HEK293 (cell line): ENCODE measurements around the gene TOMM5.

Source experiments
- ATF2 ChIP-seq: fragments of 450-650 bp; formaldehyde crosslinking; IDR thresholded peaks from 2 replicates; pipeline ENCODE4 v1.5.1; 2016; ENCODE audit warnings: missing biosample characterization, missing genetic modification characterization, low read depth
- EGR2 ChIP-seq: fragments of 450-650 bp; formaldehyde crosslinking; IDR thresholded peaks from 2 replicates; pipeline ENCODE4 v1.5.1; 2016; ENCODE audit warnings: low read depth, missing biosample characterization, missing genetic modification characterization
- GLIS2 ChIP-seq: fragments of 450-650 bp; formaldehyde crosslinking; IDR thresholded peaks from 2 replicates; pipeline ENCODE4 v1.5.1; 2016; ENCODE audit warnings: missing biosample characterization, missing genetic modification characterization
- KLF16 ChIP-seq: fragments of 450-650 bp; formaldehyde crosslinking; IDR thresholded peaks from 2 replicates; pipeline ENCODE4 v1.5.1; 2017; ENCODE audit warnings: missing biosample characterization, missing genetic modification characterization
- MEIS1 ChIP-seq: sonication (generic); formaldehyde crosslinking; IDR thresholded peaks from 2 replicates; pipeline ENCODE4 v1.8.1; 2022; ENCODE audit warnings: missing genetic modification reagents, mild to moderate bottlenecking, borderline replicate concordance
- MYNN ChIP-seq: fragments of 450-650 bp; formaldehyde crosslinking; IDR thresholded peaks from 2 replicates; pipeline ENCODE4 v1.5.1; 2016; ENCODE audit warnings: missing biosample characterization, missing genetic modification characterization, borderline replicate concordance
- REPIN1 ChIP-seq: fragments of 450-650 bp; formaldehyde crosslinking; IDR thresholded peaks from 2 replicates; pipeline ENCODE4 v1.5.1; 2017; ENCODE audit warnings: missing biosample characterization, missing genetic modification characterization, low read depth
- SP3 ChIP-seq: fragments of 450-650 bp; formaldehyde crosslinking; IDR thresholded peaks from 2 replicates; pipeline ENCODE4 v1.5.1; 2016; ENCODE audit warnings: missing biosample characterization, missing genetic modification characterization
- SP7 ChIP-seq: fragments of 450-650 bp; formaldehyde crosslinking; IDR thresholded peaks from 2 replicates; pipeline ENCODE4 v1.5.1; 2016; ENCODE audit warnings: missing biosample characterization, missing genetic modification characterization
- TSHZ1 ChIP-seq: fragments of 450-650 bp; formaldehyde crosslinking; IDR thresholded peaks from 2 replicates; pipeline ENCODE4 v1.5.1; 2016; ENCODE audit warnings: missing biosample characterization, missing genetic modification characterization, borderline replicate concordance
- ZFHX2 ChIP-seq: fragments of 450-650 bp; formaldehyde crosslinking; conservative IDR thresholded peaks from 2 replicates; pipeline ENCODE4 v1.5.1; 2016; ENCODE audit warnings: missing biosample characterization, missing genetic modification characterization
- ZFP3 ChIP-seq: fragments of 450-650 bp; formaldehyde crosslinking; IDR thresholded peaks from 2 replicates; pipeline ENCODE4 v1.5.1; 2016; ENCODE audit warnings: low read depth, missing biosample characterization, missing genetic modification characterization
- ZFP37 ChIP-seq: fragments of 450-650 bp; formaldehyde crosslinking; IDR thresholded peaks from 2 replicates; pipeline ENCODE4 v1.5.1; 2016; ENCODE audit warnings: missing biosample characterization, missing genetic modification characterization
- ZFP41 ChIP-seq: fragments of 450-650 bp; formaldehyde crosslinking; IDR thresholded peaks from 2 replicates; pipeline ENCODE4 v1.5.1; 2016; ENCODE audit warnings: missing biosample characterization, missing genetic modification characterization, borderline replicate concordance
- ZFP69B ChIP-seq: fragments of 450-650 bp; formaldehyde crosslinking; IDR thresholded peaks from 2 replicates; pipeline ENCODE4 v1.5.1; 2016; ENCODE audit warnings: missing biosample characterization, missing genetic modification characterization
- ZNF157 ChIP-seq: fragments of 450-650 bp; formaldehyde crosslinking; IDR thresholded peaks from 2 replicates; pipeline ENCODE4 v1.5.1; 2016; ENCODE audit warnings: missing biosample characterization, missing genetic modification characterization
- ZNF169 ChIP-seq: fragments of 450-650 bp; formaldehyde crosslinking; IDR thresholded peaks from 2 replicates; pipeline ENCODE4 v1.5.1; 2016; ENCODE audit warnings: missing biosample characterization, missing genetic modification characterization
- ZNF211 ChIP-seq: fragments of 450-650 bp; formaldehyde crosslinking; IDR thresholded peaks from 2 replicates; pipeline ENCODE4 v1.5.1; 2016; ENCODE audit warnings: low read depth, missing biosample characterization, missing genetic modification characterization
- ZNF324 ChIP-seq: fragments of 450-650 bp; formaldehyde crosslinking; IDR thresholded peaks from 2 replicates; pipeline ENCODE4 v1.5.1; 2016; ENCODE audit warnings: missing biosample characterization, missing genetic modification characterization
- ZNF561 ChIP-seq: fragments of 450-650 bp; IDR thresholded peaks from 2 replicates; pipeline ENCODE4 v1.5.1; 2018; ENCODE audit warnings: missing biosample characterization, missing genetic modification characterization, borderline replicate concordance
- ZNF600 ChIP-seq: fragments of 450-650 bp; formaldehyde crosslinking; IDR thresholded peaks from 2 replicates; pipeline ENCODE4 v1.5.1; 2016; ENCODE audit warnings: missing biosample characterization, missing genetic modification characterization
- ZNF621 ChIP-seq: fragments of 450-650 bp; formaldehyde crosslinking; IDR thresholded peaks from 2 replicates; pipeline ENCODE4 v1.5.1; 2017; ENCODE audit warnings: missing biosample characterization, missing genetic modification characterization
- ZNF629 ChIP-seq: fragments of 450-650 bp; formaldehyde crosslinking; IDR thresholded peaks from 2 replicates; pipeline ENCODE4 v1.5.1; 2017; ENCODE audit warnings: missing biosample characterization, missing genetic modification characterization
- ZSCAN23 ChIP-seq: fragments of 450-650 bp; formaldehyde crosslinking; IDR thresholded peaks from 2 replicates; pipeline ENCODE4 v1.5.1; 2016; ENCODE audit warnings: missing biosample characterization, missing genetic modification characterization
- TF ChIP-seq, protein P1 (sequence below): fragments of 450-650 bp; formaldehyde crosslinking; conservative IDR thresholded peaks from 2 replicates; pipeline ENCODE4 v1.5.1; 2016; ENCODE audit warnings: low read depth, missing biosample characterization, missing genetic modification characterization
- TF ChIP-seq, protein P2 (sequence below): fragments of 450-650 bp; formaldehyde crosslinking; IDR thresholded peaks from 2 replicates; pipeline ENCODE4 v1.5.1; 2016; ENCODE audit warnings: missing biosample characterization, missing genetic modification characterization
- TF ChIP-seq, protein P3 (sequence below): fragments of 450-650 bp; formaldehyde crosslinking; IDR thresholded peaks from 2 replicates; pipeline ENCODE4 v1.5.1; 2017; ENCODE audit warnings: missing biosample characterization, missing genetic modification characterization

Gene TOMM5

DNA sequence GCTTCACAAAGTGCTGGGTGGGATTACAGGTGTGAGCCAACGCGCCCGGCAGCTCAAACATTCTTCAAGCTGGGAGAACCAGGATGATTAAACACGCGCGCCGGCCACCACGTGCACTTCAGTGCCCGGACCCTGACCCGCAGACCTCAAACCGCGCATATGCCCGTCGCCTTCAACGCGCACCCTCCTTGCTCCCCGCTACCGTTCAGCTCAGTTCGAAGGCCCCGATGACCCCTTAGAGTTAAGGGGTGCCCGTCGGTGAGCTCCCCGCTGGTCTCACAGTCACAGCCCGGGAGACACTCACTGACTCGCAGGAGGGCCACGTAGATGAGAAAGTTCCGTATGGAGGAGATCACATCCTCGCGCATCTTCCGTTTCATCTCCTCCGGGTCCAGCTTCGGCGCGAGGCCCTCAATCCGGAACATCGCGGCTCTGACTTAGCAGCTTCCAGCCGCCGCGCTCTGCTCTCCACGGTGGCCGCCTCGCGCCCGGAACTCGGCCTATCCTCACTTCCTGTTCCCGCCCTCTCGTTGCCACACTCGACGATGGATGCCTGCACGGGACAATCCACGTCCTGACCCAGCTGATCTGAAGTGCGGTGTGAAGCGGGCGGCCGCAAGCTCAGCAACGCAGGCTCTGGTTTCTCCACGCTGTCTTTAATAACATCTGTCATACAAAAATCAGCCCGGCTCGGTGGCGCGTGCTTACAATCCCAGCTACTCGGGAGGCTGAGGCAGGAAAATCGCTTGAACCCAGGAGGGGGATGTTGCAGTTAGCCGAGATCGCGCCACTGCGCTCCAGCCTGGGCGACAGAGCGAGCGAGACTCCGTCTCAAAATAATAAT is at the start of gene TOMM5 (continued):
- TF ChIP-seq, protein P1, sequence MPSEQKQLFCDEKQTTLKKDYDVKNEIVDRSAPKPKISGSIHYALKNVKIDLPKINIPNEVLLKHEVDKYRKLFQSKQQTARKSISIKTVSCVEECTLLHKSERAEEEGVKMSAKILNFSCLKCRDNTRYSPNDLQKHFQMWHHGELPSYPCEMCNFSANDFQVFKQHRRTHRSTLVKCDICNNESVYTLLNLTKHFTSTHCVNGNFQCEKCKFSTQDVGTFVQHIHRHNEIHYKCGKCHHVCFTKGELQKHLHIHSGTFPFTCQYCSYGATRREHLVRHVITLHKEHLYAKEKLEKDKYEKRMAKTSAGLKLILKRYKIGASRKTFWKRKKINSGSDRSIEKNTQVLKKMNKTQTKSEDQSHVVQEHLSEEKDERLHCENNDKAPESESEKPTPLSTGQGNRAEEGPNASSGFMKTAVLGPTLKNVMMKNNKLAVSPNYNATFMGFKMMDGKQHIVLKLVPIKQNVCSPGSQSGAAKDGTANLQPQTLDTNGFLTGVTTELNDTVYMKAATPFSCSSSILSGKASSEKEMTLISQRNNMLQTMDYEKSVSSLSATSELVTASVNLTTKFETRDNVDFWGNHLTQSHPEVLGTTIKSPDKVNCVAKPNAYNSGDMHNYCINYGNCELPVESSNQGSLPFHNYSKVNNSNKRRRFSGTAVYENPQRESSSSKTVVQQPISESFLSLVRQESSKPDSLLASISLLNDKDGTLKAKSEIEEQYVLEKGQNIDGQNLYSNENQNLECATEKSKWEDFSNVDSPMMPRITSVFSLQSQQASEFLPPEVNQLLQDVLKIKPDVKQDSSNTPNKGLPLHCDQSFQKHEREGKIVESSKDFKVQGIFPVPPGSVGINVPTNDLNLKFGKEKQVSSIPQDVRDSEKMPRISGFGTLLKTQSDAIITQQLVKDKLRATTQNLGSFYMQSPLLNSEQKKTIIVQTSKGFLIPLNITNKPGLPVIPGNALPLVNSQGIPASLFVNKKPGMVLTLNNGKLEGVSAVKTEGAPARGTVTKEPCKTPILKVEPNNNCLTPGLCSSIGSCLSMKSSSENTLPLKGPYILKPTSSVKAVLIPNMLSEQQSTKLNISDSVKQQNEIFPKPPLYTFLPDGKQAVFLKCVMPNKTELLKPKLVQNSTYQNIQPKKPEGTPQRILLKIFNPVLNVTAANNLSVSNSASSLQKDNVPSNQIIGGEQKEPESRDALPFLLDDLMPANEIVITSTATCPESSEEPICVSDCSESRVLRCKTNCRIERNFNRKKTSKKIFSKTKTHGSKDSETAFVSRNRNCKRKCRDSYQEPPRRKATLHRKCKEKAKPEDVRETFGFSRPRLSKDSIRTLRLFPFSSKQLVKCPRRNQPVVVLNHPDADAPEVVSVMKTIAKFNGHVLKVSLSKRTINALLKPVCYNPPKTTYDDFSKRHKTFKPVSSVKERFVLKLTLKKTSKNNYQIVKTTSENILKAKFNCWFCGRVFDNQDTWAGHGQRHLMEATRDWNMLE: peak; percentile 57
- TF ChIP-seq ATF2 (tag by site-specific recombination): no peak
- TF ChIP-seq TSHZ1 (tag by site-specific recombination): no peak
- peak; percentile 69; the same call in 1 of the 2 replicates for TF ChIP-seq KLF16 (tag by site-specific recombination)
- no peak for TF ChIP-seq ZNF621 (tag by site-specific recombination)
- TF ChIP-seq ZNF211 (tag by site-specific recombination): no peak
- no peak for TF ChIP-seq ZNF157
- TF ChIP-seq, protein P2, sequence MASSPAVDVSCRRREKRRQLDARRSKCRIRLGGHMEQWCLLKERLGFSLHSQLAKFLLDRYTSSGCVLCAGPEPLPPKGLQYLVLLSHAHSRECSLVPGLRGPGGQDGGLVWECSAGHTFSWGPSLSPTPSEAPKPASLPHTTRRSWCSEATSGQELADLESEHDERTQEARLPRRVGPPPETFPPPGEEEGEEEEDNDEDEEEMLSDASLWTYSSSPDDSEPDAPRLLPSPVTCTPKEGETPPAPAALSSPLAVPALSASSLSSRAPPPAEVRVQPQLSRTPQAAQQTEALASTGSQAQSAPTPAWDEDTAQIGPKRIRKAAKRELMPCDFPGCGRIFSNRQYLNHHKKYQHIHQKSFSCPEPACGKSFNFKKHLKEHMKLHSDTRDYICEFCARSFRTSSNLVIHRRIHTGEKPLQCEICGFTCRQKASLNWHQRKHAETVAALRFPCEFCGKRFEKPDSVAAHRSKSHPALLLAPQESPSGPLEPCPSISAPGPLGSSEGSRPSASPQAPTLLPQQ (tag by site-specific recombination): peak; percentile 61
- peak; percentile 91; the same call in 1 of the 2 replicates for TF ChIP-seq REPIN1 (tag by site-specific recombination)
- no peak for TF ChIP-seq ZSCAN23
- TF ChIP-seq GLIS2 (tag by site-specific recombination): peak; percentile 71
- no peak for TF ChIP-seq MYNN (tag by site-specific recombination)
- TF ChIP-seq, protein P3, sequence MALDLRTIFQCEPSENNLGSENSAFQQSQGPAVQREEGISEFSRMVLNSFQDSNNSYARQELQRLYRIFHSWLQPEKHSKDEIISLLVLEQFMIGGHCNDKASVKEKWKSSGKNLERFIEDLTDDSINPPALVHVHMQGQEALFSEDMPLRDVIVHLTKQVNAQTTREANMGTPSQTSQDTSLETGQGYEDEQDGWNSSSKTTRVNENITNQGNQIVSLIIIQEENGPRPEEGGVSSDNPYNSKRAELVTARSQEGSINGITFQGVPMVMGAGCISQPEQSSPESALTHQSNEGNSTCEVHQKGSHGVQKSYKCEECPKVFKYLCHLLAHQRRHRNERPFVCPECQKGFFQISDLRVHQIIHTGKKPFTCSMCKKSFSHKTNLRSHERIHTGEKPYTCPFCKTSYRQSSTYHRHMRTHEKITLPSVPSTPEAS (tag by site-specific recombination): no peak
- TF ChIP-seq ZFP69B (tag by site-specific recombination): no peak
- peak; percentile 61; the same call in 1 of the 2 replicates for TF ChIP-seq ZNF629 (tag by site-specific recombination)
- no peak for TF ChIP-seq ZFHX2 (tag by site-specific recombination)
- TF ChIP-seq ZFP41 (tag by site-specific recombination): no peak
- TF ChIP-seq ZNF324 (tag by site-specific recombination): 0 out of 2 replicates have a peak, but pooled peaks have one; percentile 41
- TF ChIP-seq EGR2: 0 out of 2 replicates have a peak, but pooled peaks have one; percentile 0
- no peak for TF ChIP-seq ZFP3 (tag by site-specific recombination)
- peak; percentile 64 for TF ChIP-seq SP3 (tag by site-specific recombination)
- peak; percentile 58; the same call in 1 of the 2 replicates for TF ChIP-seq ZNF561
- no peak for TF ChIP-seq ZNF169 (tag by site-specific recombination)
- TF ChIP-seq MEIS1 (CRISPR knock-in tag): peak; percentile 47; the same call in 1 of the 2 replicates
- TF ChIP-seq SP7 (tag by site-specific recombination): peak; percentile 72
- peak; percentile 20; the same call in 1 of the 2 replicates for TF ChIP-seq ZFP37 (tag by site-specific recombination)
- TF ChIP-seq ZNF600 (tag by site-specific recombination): peak; percentile 78
